Activated CD4-positive, alpha-beta T cell treated with anti-CD3 and anti-CD28 coated beads for 24 hours (primary cell): ENCODE data around the gene RXRA.
"Not testable (repeated sequence)": the region's sequence is repeated elsewhere in the genome, so short reads cannot be mapped to it uniquely, and the experiment has no call there.

Source experiments
- DNase-seq, 2 donors: peaks; one replicate each; pipeline ENCODE4 v3.0.0-alpha.2; 2020; ENCODE audit warnings: low read depth in 2 of 2

The RXRA gene

DNA sequence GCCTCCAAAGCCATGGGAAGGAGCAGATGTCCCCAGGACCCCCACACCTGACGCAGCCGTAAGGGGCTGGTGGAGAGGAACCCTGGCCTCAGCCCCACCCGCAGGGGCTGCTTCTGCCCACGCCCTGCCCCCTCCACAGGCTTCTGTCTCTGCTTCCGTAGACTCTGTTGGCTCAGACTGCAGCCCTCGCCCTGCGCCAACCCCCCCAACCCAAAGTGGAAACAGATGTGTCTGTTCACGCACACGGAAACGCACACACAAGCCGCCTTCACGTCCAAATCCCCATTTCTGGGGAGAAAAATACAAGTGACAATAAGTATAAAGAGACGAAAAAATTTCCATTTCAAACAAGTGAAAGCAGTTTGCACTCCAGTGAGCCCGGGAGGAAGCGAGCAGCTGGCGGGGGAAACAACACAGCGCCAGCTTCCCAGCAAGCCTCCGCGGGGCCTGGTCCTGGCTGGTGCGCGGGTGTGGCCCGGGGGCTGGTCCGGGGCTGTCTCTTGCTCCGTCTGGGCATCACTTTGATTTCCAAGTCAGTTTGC, 32.6 kb upstream of the RXRA start:
- no peak for DNase-seq

GRCh38 chr9:134294153-134295071, 31.8 kb upstream of the RXRA start:
- DNase-seq: no peak

GRCh38 chr9:134295101-134295745, 31.0 kb upstream of the RXRA start:
- DNase-seq: no peak

GRCh38 chr9:134295746-134296250, 30.5 kb upstream of the RXRA start:
- no peak for DNase-seq

DNA sequence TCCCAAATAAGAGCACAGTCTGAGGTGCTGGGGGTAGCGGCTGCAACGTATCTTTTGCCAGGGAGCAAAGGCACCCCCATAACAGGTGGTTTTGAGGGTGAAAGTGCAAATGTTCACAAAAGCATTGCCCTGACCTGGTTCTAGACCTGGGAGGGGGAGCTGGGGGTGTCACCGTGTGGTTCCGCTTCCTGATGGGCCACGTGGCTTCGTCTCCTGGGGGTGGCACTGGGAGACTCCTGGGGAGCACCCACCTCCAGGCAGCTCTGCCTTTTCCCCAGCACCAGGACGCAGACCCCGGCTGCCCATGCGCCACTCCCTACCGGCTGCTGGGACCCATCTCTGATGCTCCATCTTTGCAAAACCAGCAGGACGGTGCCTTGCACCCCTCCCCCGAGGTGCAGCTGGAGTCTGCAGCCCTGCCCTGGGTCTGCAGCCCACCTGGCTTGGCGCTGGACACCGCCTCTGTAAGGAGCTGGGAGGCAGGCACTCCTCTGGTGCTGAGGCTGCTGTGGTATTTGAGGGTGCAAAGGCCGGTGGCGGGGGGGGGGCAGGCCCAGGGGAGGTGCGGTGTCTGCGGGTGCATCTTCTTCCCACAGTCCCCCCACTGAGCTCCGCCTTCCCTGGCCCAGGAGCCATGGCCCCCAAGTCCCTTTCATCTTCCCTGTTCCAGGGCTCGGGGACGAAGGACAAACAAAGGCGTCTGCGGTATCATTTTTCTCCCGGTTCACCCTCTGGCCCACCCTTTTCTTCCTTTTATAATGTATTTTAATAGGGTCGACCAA, 29.8 kb upstream of the RXRA start:
- DNase-seq: no peak

GRCh38 chr9:134297083-134297410, 29.2 kb upstream of the RXRA start:
- DNase-seq: no peak

- DNase-seq: no peak
Observed at GRCh38 chr9:134297576-134297975, 28.7 kb upstream of the RXRA start.

DNA sequence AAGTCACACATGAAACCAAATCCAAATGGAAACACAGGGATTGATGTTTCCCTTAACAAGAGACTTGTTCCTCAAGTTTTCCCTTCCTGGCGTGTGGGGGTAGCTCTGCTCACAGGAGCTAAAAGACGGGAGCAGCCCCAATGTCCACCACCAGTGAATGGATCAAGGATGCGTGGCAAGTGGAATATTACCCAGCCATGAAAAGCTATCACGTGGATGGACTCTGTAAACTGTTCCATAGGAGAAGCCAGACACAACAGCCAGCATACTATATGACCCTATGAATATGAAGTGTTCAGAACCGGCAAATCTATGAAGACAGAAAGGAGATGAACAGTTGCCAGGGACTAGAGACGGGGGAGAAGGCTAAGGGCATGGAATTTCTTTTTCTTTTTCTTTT, 28.3 kb upstream of the RXRA start:
- no peak for DNase-seq

GRCh38 chr9:134299068-134299467, 27.2 kb upstream of the RXRA start:
- no peak for DNase-seq

DNA sequence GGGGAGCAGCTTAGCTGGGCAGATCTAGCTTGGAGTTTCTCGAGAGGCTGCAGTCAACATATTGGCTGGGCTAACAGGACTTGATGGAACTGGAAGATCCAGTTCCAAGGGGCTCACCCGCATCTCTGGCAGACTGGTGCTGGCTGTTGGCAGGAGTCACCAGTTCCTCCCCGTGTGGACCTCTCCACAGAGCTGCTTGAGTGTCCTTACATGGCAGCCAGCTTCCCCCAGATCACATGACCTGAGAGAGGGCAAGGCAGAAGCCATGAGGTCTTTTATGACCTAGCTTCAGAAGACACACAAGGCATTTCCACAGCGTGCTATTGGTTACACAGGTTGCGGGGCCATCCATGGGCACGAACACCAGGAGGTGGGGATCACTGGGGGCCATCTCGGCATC, 26.4 kb upstream of the RXRA start:
- DNase-seq: no peak

DNA sequence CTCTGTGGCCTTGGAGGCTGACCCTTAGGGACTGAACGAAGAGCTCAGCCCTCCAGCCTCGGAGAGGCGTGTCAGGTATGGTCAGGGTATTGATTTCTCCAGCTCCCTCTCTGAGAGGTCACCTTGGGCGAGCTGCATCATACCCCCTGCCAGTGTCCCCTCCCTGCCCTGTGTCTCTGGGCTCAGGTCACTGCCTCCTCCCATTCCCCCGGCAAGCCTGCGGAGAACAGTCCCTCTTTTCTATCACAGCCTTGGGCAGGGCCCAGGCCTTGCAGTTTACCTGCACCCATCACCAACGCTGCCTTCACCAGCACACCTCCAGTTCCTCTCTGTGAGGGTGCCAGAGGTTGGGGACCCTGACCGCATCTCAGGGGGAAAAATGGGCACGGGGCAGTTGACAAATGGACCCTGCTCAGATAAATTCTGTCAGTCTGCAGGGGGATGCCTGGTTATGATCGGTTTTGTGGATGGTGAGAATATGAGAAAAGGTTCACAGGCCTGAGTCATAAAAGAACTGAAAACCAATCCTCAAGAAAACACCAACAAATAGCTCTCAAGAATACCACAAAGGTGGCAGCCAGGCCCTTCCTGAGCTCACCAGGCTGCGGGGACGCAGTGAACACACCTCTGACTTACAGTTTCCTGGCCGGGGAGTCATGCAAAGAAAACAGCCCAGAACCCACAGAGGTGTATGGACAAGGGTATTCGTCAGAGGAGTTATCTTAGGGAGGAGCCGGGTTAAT, 24.7 kb upstream of the RXRA start:
- DNase-seq: peak in 1 of 2 donors; percentile 33

DNA sequence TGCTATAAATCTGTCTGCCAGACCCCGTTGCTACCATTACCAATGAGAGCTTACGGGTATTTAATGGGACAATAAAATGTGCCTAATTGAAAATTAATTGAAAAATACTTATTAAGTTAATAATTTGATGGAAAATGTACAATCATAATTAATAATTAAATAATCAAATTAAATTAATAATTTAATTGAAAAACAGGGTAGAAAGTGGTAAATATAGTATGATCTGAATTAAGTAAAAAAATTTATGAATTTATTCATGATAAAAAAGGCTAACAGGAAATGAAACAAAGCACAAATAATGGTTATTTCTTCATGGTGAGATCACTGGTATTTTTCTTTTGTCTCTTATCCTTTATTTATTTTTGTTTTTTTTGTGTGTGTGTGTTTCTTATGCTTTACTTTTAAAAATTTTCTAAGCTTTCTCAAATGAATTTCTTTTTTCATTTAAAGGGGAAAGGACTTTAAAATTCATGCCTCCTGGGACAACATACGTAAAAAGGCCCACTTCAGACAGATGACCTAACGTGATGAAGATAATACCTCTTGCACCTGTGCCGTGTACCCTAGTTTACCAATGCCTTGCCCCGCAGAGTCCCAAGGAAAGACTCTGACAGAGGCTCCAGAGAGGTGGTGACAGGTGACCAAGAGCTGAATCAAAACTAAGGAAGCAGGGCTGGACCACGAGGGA, 24.0 kb upstream of the RXRA start:
- no peak for DNase-seq

GRCh38 chr9:134303601-134304000, 22.7 kb upstream of the RXRA start:
- no peak for DNase-seq

- no peak for DNase-seq
Observed at GRCh38 chr9:134304261-134304660, 22.0 kb upstream of the RXRA start.

- no peak for DNase-seq
Observed at GRCh38 chr9:134304690-134305089, 21.6 kb upstream of the RXRA start.

GRCh38 chr9:134305533-134305932, 20.7 kb upstream of the RXRA start:
- DNase-seq: no peak

- DNase-seq: not testable (repeated sequence)
Observed at GRCh38 chr9:134306042-134306441, 20.2 kb upstream of the RXRA start.

DNA sequence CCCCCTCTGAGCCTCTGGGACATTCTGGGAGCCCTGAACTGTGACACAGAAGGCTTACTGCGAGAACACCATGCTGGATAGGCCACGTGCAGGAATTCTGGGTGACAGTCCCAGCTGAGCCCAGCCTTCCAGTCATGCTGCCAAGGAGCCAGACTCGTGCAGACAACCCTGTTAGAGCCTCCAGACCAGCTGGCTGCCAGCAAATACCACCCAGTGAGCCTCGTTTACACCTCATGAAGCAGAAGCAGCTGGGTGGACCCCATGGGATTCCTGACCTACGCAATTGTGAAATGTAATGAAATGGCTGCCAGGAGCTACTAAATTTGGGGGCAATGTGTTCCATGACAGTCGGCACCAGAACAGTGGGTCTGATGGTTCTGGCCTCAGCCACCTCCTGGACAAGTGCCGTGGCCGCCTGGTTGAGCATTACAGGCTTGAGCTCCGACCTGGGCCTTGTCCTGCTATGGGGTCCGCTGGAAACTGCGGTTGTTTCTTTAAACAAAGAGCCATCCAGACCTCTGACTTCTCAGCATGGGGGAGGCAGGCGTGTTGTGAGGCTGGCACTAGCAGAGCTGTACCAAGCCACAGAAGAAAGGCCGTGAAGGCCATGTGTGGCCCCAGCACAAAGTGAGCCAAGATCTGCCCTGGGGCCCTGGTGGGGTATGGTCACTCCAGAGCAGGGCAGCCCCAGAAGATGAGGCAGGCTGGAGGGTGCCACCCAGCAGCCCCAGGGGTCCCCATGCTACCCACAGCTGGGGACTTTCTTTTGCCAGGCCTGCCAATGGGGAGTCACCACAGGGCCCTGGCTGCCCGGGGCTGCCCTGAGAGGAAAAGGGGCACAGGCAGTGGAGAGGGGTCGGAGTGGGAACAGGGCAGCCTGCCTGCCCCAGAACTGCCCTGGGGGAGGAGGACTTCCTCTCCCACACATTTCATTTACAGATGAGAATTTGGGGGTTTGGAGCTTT, 19.3 kb upstream of the RXRA start:
- no peak for DNase-seq
